Gastrocnemius medialis (tissue), 4 donors: ENCODE results near the gene PI4KA. TPM values are rescaled to one million over a fixed set of nuclear protein-coding genes. Genes with fewer than 3 reads are reported as not detected.

Experiments used
- ATAC-seq, 2 donors: fragments of 150-250 bp; one replicate each; pipeline ENCODE4 v1.9.1; 2016
- DNase-seq, 2 donors: peaks; one replicate each; pipeline ENCODE4 v3.0.0-alpha.2; 2019
- H3K27ac ChIP-seq, 4 donors: fragments of 200-600 bp; sonication (generic); 1 replicate in 1 of 4; 2 replicates in 3 of 4; pipeline ENCODE4 v1.5.1; 2016 to 2018; ENCODE audit warnings: mild to moderate bottlenecking in 2 of 4, moderate library complexity in 1 of 4
- H3K27me3 ChIP-seq, 3 donors: fragments of 200-600 bp; sonication (generic) in 2 of 3; 1 replicate in 1 of 3; 2 replicates in 2 of 3; pipeline versions ENCODE4 v1.5.1 to v1.6.0; 2016 to 2019; ENCODE audit warnings: mild to moderate bottlenecking in 1 of 3, moderate library complexity in 1 of 3
- H3K36me3 ChIP-seq, 2 donors: fragments of 200-600 bp; sonication (generic) in 1 of 2; one replicate each; pipeline ENCODE4 v1.5.1; 2017 to 2018
- H3K4me1 ChIP-seq, 2 donors: fragments of 200-600 bp; sonication (generic) in 1 of 2; one replicate each; pipeline ENCODE4 v1.5.1; 2016 to 2017; ENCODE audit warnings: mild to moderate bottlenecking in 2 of 2
- H3K4me3 ChIP-seq, 4 donors: fragments of 200-600 bp; sonication (generic) in 3 of 4; 1 replicate in 1 of 4; 2 replicates in 3 of 4; pipeline ENCODE4 v1.5.1; 2016 to 2019; ENCODE audit warnings: mild to moderate bottlenecking in 2 of 4
- H3K9me3 ChIP-seq, 3 donors: fragments of 200-600 bp; sonication (generic) in 2 of 3; 1 replicate in 1 of 3; 2 replicates in 2 of 3; pipeline ENCODE4 v1.5.1; 2016 to 2019
- CTCF ChIP-seq, 5 experiments: fragments of 450-650 bp in 3 of 5; fragments of 200-600 bp in 2 of 5; sonication (generic) in 2 of 5; IDR thresholded peaks in 4 of 5; conservative IDR thresholded peaks in 1 of 5; 1 replicate in 4 of 5; 2 replicates in 1 of 5; pipeline ENCODE4 v1.5.1; 2016 to 2019; ENCODE audit warnings: antibody characterized with exemption in 5 of 5, mild to moderate bottlenecking in 3 of 5, moderate library complexity in 3 of 5
- POLR2A ChIP-seq, 2 donors: fragments of 450-650 bp; IDR thresholded peaks; one replicate each; pipeline ENCODE4 v1.6.1; 2017; ENCODE audit warnings: antibody characterized with exemption in 2 of 2, mild to moderate bottlenecking in 2 of 2, moderate library complexity in 2 of 2
- in situ Hi-C, 4 donors: fragments of 200-750 bp; cut with MboI; loops; one replicate each; pipeline versions ENCODE4 v1.15.0 to v1.8.0; 2017; ENCODE audit warnings: low sequenced_read_pairs in 4 of 4
- intact Hi-C: fragments of 100-400 bp; cut with DNase I; formaldehyde crosslinking; loops from one replicate; pipeline ENCODE4 v1.15.1; 2023; ENCODE audit warnings: low total_unique reads
- total RNA-seq, 4 donors: library from RNA; depleted of rRNA; stranded (reverse); fragments of >200 nt; gene quantifications; one replicate each; pipeline versions ENCODE4 v1.1.0 to v1.2.3, GENCODE V29; 2016

Gene PI4KA
- total RNA-seq, 4 donors from 2014 or later, result 40.1 to 59.7 (median 45.4) TPM

DNA sequence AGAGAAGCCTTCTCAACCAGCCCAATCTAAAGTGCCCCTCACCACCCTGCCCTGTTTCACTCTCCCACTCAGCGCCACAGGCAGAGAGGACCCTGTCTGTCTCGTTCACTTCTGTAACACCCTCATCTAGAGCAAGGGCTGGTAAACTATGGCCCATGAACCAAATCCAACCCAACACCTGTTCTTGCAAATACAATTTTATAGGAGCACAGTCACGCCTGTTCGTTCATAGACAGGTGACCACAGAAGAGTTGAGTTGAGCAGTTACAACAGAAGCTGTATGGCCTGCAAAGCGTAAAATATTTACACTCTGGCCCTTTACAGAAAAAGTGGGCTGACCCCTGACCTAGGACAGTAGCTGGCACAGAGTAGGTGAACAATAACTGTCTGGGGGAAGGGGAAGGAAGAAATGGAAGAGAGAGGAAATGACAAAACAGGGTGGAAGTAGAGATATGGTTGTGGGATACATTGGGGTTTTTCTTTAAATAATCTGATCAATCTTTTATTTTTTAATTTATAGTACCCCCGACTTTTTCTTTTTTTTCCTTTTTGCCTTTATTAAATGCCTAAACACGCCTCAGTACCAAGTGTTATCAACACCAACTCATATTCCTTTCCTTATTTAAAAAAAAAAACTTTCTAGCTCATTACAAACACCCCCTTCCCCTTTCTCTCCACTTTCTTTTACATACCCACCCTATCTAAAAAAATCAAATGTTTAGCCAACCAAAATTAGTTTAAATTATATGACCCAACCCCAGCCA, 63.8 kb downstream of the PI4KA start:
- in situ Hi-C loops, result no loop called here
- Histone ChIP-seq H3K9me3 (no peaks in the 10 kb centered on the region), H3K27ac (no peak overlapping the region), H3K27me3 (no peaks in the 10 kb centered on the region), H3K36me3 (peaks cover 0 to 76% of the 10 kb centered on the region in 2 donors), H3K4me1 (no peaks in the 10 kb centered on the region), H3K4me3 (no peak overlapping the region)
- intact Hi-C loops, result no loop called here
- DNase-seq (no peak), ATAC-seq (no peak)
- TF ChIP-seq CTCF (IDR thresholded peaks at IDR 0.05 in 4 of 5, conservative IDR thresholded peaks at IDR 0.05 in 1 of 5) (no peak), POLR2A (IDR thresholded peaks at IDR 0.05) (no peak)

GRCh38 chr22:20793748-20794649, 64.6 kb downstream of the PI4KA start:
- in situ Hi-C loops, result no loop called here
- peaks cover 0 to 68% of the 10 kb centered on the region in 2 donors for H3K36me3 ChIP-seq
- no peaks in the 10 kb centered on the region for H3K27me3 ChIP-seq
- DNase-seq, result no peak
- intact Hi-C loops, result no loop called here
- no peaks in the 10 kb centered on the region for H3K9me3 ChIP-seq
- H3K4me3 ChIP-seq, result no peak overlapping the region
- no peak overlapping the region for H3K27ac ChIP-seq
- ATAC-seq, result no peak
- TF ChIP-seq POLR2A (IDR thresholded peaks at IDR 0.05), result no peak
- TF ChIP-seq CTCF (IDR thresholded peaks at IDR 0.05 in 4 of 5, conservative IDR thresholded peaks at IDR 0.05 in 1 of 5), result no peak
- H3K4me1 ChIP-seq, result no peaks in the 10 kb centered on the region

- Histone ChIP-seq H3K4me3 (no peak overlapping the region), H3K36me3 (peaks cover 0 to 64% of the 10 kb centered on the region in 2 donors), H3K4me1 (no peaks in the 10 kb centered on the region), H3K9me3 (no peaks in the 10 kb centered on the region), H3K27me3 (no peaks in the 10 kb centered on the region), H3K27ac (no peak overlapping the region)
- intact Hi-C loops, result no loop called here
- no peak for TF ChIP-seq POLR2A (IDR thresholded peaks at IDR 0.05)
- TF ChIP-seq CTCF (IDR thresholded peaks at IDR 0.05 in 4 of 5, conservative IDR thresholded peaks at IDR 0.05 in 1 of 5), result no peak
- ATAC-seq, result no peak
- no peak for DNase-seq
- in situ Hi-C loops, result no loop called here
Measured at GRCh38 chr22:20792966-20793728, 65.5 kb downstream of the PI4KA start.

- no peak for TF ChIP-seq CTCF (IDR thresholded peaks at IDR 0.05 in 4 of 5, conservative IDR thresholded peaks at IDR 0.05 in 1 of 5)
- TF ChIP-seq POLR2A (IDR thresholded peaks at IDR 0.05), result no peak
- no peak overlapping the region for H3K27ac ChIP-seq
- DNase-seq (no peak), ATAC-seq (no peak)
- in situ Hi-C loops, result no loop called here
- H3K9me3 ChIP-seq, result no peaks in the 10 kb centered on the region
- no peaks in the 10 kb centered on the region for H3K4me1 ChIP-seq
- no peak overlapping the region for H3K4me3 ChIP-seq
- intact Hi-C loops, result no loop called here
- peaks cover 0 to 64% of the 10 kb centered on the region in 2 donors for H3K36me3 ChIP-seq
- H3K27me3 ChIP-seq, result no peaks in the 10 kb centered on the region
Measured at GRCh38 chr22:20792221-20792965, 66.2 kb downstream of the PI4KA start.
